Stimulated activated CD4-positive, alpha-beta T cell treated with anti-CD3 and anti-CD28 coated beads, Interleukin-12 subunit alpha, Interleukin-12 subunit beta, amount 100 ng/mL, for 48 hours (primary cell): ENCODE data around the gene ENPP6.

Experiments used
- DNase-seq, 3 donors: peaks; one replicate each; pipeline ENCODE4 v3.0.0-alpha.2; 2020; ENCODE audit warnings: low read depth in 2 of 3, low spot score in 1 of 3

The ENPP6 gene

GRCh38 chr4:184217634-184218033, at the start of gene ENPP6:
Gene ENPP6 (minus strand): TSS chr4:184217873. CDS start chr4:184217819, 54 bp downstream.
- no peak for DNase-seq

- DNase-seq: no peak
Measured at GRCh38 chr4:184267206-184267608, 49.5 kb upstream of the ENPP6 start.

- no peak for DNase-seq
Measured at GRCh38 chr4:184265546-184266351, 48.1 kb upstream of the ENPP6 start.

- DNase-seq: peak; percentile 93 to 98 (median 94)
Measured at GRCh38 chr4:184263910-184264732, 46.4 kb upstream of the ENPP6 start.

GRCh38 chr4:184263461-184263860, 45.8 kb upstream of the ENPP6 start:
- DNase-seq: no peak

GRCh38 chr4:184262901-184263300, 45.2 kb upstream of the ENPP6 start:
- DNase-seq: peak in 1 of 3 donors; percentile 29

- DNase-seq: no peak
Measured at GRCh38 chr4:184261246-184261645, 43.6 kb upstream of the ENPP6 start.

- no peak for DNase-seq
Measured at GRCh38 chr4:184259866-184260265, 42.2 kb upstream of the ENPP6 start.

GRCh38 chr4:184259081-184259480, 41.4 kb upstream of the ENPP6 start:
- DNase-seq: no peak

- DNase-seq: no peak
Measured at GRCh38 chr4:184255871-184256642, 38.4 kb upstream of the ENPP6 start.

- no peak for DNase-seq
Measured at GRCh38 chr4:184255361-184255760, 37.7 kb upstream of the ENPP6 start.

- no peak for DNase-seq
Measured at GRCh38 chr4:184253072-184253420, 35.4 kb upstream of the ENPP6 start.

- DNase-seq: no peak
Measured at GRCh38 chr4:184252136-184253071, 34.7 kb upstream of the ENPP6 start.

GRCh38 chr4:184251670-184251980, 34.0 kb upstream of the ENPP6 start:
- no peak for DNase-seq

- DNase-seq: no peak
Measured at GRCh38 chr4:184250795-184251669, 33.4 kb upstream of the ENPP6 start.

- DNase-seq: no peak
Measured at GRCh38 chr4:184248216-184248615, 30.5 kb upstream of the ENPP6 start.

- DNase-seq: no peak
Measured at GRCh38 chr4:184247421-184247820, 29.7 kb upstream of the ENPP6 start.

- no peak for DNase-seq
Measured at GRCh38 chr4:184246426-184246825, 28.8 kb upstream of the ENPP6 start.

GRCh38 chr4:184238072-184238745, 20.5 kb upstream of the ENPP6 start:
- DNase-seq: no peak
